ENCODE measurements around the gene EID2. TPM values are rescaled to one million over a fixed set of nuclear protein-coding genes. Genes with fewer than 3 reads are reported as not detected.

EID2 gene
- total and polyA plus RNA-seq, 4 donors, result 1.5 to 8.5 (median 4.5) TPM

DNA sequence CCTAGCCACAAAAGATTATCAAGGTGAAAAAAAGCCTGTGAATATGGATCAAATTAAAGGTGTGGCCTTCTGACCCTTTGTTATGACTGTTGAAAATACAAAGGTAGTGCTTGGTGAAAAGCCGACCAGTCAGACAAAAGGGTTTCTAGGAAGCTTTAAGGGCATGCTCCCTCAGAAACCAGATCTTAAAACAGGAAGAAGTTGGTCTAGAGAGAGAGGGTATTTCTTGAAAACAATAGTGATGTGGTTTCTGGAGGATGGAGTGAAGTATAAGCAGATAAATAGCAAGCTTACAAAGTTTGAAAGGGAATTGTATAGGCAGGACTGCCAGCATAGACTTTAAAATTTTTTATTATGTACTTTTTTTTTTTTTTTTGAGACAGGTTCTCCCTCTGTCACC is 5.0 kb upstream of the EID2 start (continued):
- TF ChIP-seq, protein P1, sequence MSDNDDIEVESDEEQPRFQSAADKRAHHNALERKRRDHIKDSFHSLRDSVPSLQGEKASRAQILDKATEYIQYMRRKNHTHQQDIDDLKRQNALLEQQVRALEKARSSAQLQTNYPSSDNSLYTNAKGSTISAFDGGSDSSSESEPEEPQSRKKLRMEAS (IDR thresholded peaks at IDR 0.05), result no peak

DNA sequence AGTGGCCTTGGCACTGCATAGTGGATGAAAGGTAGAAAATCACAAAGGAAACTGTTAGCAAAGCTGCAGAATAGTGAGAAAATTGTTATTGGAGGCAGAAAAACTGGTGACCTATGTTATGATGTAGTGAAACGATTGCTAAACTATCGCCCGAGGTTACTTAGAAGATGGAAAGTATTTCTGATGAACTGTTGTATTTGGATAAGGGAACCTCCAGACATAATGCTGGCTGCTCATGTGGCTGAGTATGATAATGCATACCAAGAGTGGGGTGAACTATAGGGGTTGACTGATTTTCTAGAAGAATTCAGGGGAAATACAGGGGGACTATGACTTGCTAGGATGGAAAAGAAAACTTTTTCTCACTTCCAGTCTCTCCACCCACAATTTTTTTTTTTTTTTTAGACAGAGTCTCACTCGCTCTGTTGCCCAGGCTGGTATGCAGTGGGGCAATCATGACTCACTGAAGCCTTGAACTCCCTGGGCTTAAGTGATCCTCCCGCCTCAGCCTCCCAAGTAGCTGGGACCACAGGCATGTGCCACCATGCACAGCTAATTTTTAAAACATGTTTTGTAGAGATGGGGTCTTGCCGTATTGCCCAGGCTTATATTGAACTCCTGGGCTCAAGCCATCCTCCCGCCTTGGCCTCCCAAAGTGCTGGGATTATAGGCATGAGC is 4.4 kb upstream of the EID2 start:
- WGBS, result 87% methylated on average over 7 of the region's 7 CpGs
- no peak overlapping the region for H3K27ac ChIP-seq (ENCODE audit: low read depth in 1 of 2, low read length in 2 of 2)

More for the DNA sequence above, 4.4 kb upstream of the EID2 start:
- H3K9me3 ChIP-seq (ENCODE audit: control insufficient read depth in 4 of 4, low read length in 3 of 4), result no peaks in the 10 kb centered on the region
- H3K4me1 ChIP-seq (ENCODE audit: control insufficient read depth in 4 of 4, insufficient read depth in 4 of 4, low read length in 3 of 4), result peaks cover 0 to 5% (median under 1%) of the 10 kb centered on the region in 4 donors
- no peak overlapping the region for H3K4me3 ChIP-seq (ENCODE audit: low read depth in 1 of 3, low read length in 3 of 3)
- no peaks in the 10 kb centered on the region for H3K27me3 ChIP-seq (ENCODE audit: control insufficient read depth in 4 of 4, insufficient read depth in 4 of 4, low read length in 3 of 4)
- TF ChIP-seq RXRA (IDR thresholded peaks at IDR 0.05) (no peak), HNF4G (IDR thresholded peaks at IDR 0.05) (no peak), TAF1 (conservative IDR thresholded peaks at IDR 0.05) (no peak), EGR1 (IDR thresholded peaks at IDR 0.05; ENCODE audit: low read depth in 2 of 2) (no peak), NR2F2 (IDR thresholded peaks at IDR 0.05) (no peak), HNF4A (conservative IDR thresholded peaks at IDR 0.05) (no peak), GABPA (IDR thresholded peaks at IDR 0.05 in 1 of 2, conservative IDR thresholded peaks at IDR 0.05 in 1 of 2) (no peak), YY1 (IDR thresholded peaks at IDR 0.05) (no peak), SP1 (IDR thresholded peaks at IDR 0.05) (no peak), RAD21 (IDR thresholded peaks at IDR 0.05) (no peak), FOXA1 (IDR thresholded peaks at IDR 0.05) (no peak), FOXA2 (IDR thresholded peaks at IDR 0.05) (no peak)
- TF ChIP-seq, protein P2, sequence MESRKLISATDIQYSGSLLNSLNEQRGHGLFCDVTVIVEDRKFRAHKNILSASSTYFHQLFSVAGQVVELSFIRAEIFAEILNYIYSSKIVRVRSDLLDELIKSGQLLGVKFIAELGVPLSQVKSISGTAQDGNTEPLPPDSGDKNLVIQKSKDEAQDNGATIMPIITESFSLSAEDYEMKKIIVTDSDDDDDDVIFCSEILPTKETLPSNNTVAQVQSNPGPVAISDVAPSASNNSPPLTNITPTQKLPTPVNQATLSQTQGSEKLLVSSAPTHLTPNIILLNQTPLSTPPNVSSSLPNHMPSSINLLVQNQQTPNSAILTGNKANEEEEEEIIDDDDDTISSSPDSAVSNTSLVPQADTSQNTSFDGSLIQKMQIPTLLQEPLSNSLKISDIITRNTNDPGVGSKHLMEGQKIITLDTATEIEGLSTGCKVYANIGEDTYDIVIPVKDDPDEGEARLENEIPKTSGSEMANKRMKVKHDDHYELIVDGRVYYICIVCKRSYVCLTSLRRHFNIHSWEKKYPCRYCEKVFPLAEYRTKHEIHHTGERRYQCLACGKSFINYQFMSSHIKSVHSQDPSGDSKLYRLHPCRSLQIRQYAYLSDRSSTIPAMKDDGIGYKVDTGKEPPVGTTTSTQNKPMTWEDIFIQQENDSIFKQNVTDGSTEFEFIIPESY (IDR thresholded peaks at IDR 0.05), result no peak
- TF ChIP-seq, protein P3, sequence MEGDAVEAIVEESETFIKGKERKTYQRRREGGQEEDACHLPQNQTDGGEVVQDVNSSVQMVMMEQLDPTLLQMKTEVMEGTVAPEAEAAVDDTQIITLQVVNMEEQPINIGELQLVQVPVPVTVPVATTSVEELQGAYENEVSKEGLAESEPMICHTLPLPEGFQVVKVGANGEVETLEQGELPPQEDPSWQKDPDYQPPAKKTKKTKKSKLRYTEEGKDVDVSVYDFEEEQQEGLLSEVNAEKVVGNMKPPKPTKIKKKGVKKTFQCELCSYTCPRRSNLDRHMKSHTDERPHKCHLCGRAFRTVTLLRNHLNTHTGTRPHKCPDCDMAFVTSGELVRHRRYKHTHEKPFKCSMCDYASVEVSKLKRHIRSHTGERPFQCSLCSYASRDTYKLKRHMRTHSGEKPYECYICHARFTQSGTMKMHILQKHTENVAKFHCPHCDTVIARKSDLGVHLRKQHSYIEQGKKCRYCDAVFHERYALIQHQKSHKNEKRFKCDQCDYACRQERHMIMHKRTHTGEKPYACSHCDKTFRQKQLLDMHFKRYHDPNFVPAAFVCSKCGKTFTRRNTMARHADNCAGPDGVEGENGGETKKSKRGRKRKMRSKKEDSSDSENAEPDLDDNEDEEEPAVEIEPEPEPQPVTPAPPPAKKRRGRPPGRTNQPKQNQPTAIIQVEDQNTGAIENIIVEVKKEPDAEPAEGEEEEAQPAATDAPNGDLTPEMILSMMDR (IDR thresholded peaks at IDR 0.05; ENCODE audit: low read depth, low read length, missing input control), result no peak
- TF ChIP-seq, protein P1 (IDR thresholded peaks at IDR 0.05), result no peak
- TF ChIP-seq, protein P4, sequence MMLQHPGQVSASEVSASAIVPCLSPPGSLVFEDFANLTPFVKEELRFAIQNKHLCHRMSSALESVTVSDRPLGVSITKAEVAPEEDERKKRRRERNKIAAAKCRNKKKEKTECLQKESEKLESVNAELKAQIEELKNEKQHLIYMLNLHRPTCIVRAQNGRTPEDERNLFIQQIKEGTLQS (IDR thresholded peaks at IDR 0.05), result no peak
- TF ChIP-seq, protein P5, sequence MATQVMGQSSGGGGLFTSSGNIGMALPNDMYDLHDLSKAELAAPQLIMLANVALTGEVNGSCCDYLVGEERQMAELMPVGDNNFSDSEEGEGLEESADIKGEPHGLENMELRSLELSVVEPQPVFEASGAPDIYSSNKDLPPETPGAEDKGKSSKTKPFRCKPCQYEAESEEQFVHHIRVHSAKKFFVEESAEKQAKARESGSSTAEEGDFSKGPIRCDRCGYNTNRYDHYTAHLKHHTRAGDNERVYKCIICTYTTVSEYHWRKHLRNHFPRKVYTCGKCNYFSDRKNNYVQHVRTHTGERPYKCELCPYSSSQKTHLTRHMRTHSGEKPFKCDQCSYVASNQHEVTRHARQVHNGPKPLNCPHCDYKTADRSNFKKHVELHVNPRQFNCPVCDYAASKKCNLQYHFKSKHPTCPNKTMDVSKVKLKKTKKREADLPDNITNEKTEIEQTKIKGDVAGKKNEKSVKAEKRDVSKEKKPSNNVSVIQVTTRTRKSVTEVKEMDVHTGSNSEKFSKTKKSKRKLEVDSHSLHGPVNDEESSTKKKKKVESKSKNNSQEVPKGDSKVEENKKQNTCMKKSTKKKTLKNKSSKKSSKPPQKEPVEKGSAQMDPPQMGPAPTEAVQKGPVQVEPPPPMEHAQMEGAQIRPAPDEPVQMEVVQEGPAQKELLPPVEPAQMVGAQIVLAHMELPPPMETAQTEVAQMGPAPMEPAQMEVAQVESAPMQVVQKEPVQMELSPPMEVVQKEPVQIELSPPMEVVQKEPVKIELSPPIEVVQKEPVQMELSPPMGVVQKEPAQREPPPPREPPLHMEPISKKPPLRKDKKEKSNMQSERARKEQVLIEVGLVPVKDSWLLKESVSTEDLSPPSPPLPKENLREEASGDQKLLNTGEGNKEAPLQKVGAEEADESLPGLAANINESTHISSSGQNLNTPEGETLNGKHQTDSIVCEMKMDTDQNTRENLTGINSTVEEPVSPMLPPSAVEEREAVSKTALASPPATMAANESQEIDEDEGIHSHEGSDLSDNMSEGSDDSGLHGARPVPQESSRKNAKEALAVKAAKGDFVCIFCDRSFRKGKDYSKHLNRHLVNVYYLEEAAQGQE (IDR thresholded peaks at IDR 0.05), result no peak
- no peaks in the 10 kb centered on the region for H3K36me3 ChIP-seq (ENCODE audit: control insufficient read depth in 4 of 4, insufficient read depth in 3 of 4, low read depth in 1 of 4, low read length in 3 of 4)
- no peak overlapping the region for H3K9ac ChIP-seq (ENCODE audit: low read depth in 1 of 2, low read length in 2 of 2)
- no peak for DNase-seq (ENCODE audit: low spot score)
